GM08714 (cell line): Measurements from ENCODE around the gene TBC1D23.
A peak's percentile ranks its signal among the peaks of the same experiment; 100 is the strongest.
"Not testable (repeated sequence)": the region's sequence is repeated elsewhere in the genome, so short reads cannot be mapped to it uniquely, and the experiment has no call there.

Experiments used
- H3K4me3 ChIP-seq: fragments of 200-500 bp; sonication (Bioruptor generic); 2 replicates; pipeline ENCODE4 v1.5.1; 2014; ENCODE audit warnings: mild to moderate bottlenecking, low read length, inconsistent platforms
- ZNF274 ChIP-seq: IDR thresholded peaks from 2 replicates; pipeline ENCODE4 v1.6.1; 2012; ENCODE audit warnings: mild to moderate bottlenecking, low read depth, low read length

The TBC1D23 gene

DNA sequence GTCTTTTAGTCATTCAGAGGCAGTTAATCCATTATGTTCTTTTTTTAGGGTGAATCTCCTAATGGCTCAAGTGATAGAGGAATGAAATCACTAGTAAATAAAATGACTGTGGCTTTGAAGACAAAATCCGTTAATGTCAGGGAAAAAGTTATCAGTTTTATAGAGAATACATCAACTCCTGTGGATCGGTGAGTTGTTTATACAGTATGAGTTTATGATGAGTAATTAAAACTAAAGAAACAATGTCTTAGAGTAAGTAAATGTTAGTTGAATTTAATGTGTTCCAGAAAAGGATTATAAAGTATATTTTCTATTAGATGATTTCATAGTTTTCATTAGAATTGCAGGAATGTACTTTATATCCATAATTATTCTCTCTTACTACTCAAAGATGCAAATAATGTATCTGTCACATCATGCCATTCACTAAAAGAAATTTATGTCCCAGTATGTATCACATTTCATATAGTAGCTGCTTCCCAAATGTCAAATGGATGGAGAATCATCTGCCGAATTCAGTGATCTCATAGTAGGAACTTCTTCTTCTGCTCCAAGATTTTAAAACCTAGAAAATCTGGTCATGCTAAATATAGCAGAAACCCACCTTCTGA is 49.7 kb downstream of the TBC1D23 start:
- no peak overlapping the region for H3K4me3 ChIP-seq
- no peak for TF ChIP-seq ZNF274

- no peak overlapping the region for H3K4me3 ChIP-seq
- no peak for TF ChIP-seq ZNF274
Measured at GRCh38 chr3:100311011-100311410, 50.2 kb downstream of the TBC1D23 start.

DNA sequence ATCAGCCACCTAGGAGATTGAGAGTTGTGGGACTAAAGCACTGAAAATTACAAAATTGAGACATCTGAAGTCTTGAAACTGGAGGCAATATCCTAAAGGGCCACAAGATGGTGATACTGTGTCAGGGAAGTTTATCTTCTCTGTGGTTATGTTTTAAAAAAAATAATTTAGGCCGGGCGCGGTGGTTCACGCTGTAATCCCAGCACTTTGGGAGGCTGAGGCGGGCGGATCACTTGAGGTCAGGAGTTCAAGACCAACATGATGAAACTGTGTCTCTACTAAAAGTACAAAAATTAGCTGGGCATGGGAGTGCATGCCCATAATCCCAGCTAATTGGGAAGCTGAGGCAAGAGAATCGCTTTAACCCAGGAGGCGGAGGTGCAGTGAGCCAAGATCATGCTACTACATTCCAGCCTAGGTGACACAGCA is 55.9 kb downstream of the TBC1D23 start:
- no peak overlapping the region for H3K4me3 ChIP-seq
- no peak for TF ChIP-seq ZNF274

- no peak overlapping the region for H3K4me3 ChIP-seq
- TF ChIP-seq ZNF274, result no peak
Measured at GRCh38 chr3:100317912-100318311, 57.1 kb downstream of the TBC1D23 start.

GRCh38 chr3:100319951-100320350 is 59.2 kb downstream of the TBC1D23 start:
- no peak overlapping the region for H3K4me3 ChIP-seq
- TF ChIP-seq ZNF274, result no peak

DNA sequence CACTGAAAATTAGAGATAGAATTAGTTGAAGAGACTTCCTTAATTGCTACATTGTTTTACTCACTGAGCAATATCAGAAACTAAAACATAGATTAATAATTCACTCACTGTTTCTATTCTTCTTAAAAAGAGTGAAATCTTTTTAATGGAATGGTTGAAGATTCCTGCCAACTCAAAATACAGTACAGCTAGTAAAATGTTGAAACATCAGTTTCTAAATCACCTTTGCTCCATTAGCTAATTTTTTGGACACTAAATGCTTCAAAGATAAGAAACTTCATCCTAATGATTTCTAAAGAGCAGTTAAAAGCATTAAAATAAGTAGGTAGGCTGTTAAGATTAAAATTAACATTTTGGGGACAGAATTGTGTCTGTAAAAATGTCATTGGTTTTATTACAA is 63.3 kb downstream of the TBC1D23 start:
- TF ChIP-seq ZNF274, result no peak
- H3K4me3 ChIP-seq, result no peak overlapping the region

GRCh38 chr3:100325827-100326226 is 65.0 kb downstream of the TBC1D23 start:
- TF ChIP-seq ZNF274, result no peak
- H3K4me3 ChIP-seq, result no peak overlapping the region

DNA sequence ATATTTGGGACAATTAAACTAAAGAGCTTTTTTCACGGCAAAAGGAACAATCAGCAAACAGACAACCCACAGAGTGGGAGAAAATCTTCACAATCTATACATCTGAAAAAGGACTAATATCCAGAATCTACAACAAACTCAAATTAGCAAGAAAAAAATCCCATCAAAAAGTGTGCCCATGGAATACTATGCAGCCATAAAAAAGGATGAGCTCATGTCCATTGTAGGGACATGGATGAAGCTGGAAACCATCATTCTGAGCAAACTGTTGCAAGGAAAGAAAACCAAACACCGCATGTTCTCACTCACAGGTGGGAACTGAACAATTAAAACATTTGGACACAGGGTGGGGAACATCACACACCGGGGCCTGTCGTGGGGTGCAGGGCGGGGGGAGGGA is 66.6 kb downstream of the TBC1D23 start:
- not testable (repeated sequence) for H3K4me3 ChIP-seq

DNA sequence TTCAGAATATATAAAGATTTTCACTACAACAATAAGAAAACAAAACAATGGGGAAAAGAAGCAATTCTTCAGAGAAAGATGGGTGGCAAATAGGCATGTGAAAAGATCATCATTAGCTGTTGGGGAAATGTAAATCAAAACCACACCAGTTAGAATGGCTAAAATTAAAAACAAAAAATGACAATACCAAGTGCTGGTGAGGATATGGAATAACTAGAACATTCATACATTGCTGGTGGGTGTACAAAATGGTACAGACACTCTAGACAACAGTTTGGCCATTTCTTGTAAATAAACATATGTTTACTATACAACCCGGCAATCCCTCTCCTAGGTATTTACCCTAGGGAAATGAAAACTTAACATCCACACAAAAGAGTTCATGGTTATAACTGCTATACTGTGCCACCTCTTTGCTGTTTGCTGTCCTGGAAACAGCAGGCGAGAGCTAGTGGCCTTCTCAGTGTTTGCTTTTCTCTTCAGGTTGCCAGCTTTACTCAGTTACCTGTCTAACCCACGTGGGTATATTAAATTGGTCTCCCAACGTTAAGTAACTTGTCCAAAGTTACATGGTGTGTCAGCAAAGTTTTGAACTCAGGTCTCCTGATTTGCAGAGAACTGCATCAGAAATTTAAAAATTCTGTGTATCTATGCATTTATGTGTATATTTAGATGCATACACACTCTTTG is 69.2 kb downstream of the TBC1D23 start:
- no peak overlapping the region for H3K4me3 ChIP-seq
- TF ChIP-seq ZNF274, result no peak

DNA sequence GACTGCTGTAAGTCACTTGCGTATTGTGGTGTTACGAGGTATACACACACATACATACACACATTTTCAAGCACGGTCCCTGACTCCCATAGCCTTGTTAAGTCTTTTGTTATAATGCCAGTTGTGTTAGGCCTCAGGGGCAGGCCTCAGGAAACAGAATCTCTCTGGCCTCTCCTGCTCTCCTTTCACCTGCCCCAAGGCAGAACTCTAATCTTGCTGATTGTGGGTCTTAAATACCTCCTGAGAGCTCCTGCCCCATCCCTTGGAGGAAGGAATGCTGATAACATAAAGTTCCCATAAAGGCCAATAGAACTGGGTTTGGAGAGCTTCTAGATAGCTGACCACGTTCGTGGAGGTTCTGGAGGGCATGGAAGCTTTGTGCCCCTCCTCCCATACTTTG is 69.9 kb downstream of the TBC1D23 start:
- H3K4me3 ChIP-seq, result no peak overlapping the region
- TF ChIP-seq ZNF274, result no peak

DNA sequence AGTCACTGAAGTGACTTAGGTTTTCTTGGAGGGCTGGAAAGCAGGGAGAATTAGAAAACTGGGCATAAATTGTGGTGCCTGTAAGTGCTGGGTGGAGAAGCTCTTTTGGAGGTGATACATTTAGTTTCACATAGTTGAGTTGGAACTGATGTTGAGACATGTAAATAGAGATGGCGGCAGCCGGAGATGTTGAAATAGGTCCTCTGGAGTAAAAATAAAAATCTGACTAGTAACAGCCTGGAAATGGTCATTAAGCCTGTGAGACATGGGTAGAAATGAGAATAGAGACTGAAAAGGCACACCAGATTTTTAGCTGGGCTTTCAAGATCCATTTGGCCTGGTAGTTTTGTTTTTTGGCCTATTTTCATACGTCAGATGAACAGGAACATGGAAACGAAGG is 70.9 kb downstream of the TBC1D23 start:
- no peak overlapping the region for H3K4me3 ChIP-seq
- no peak for TF ChIP-seq ZNF274

DNA sequence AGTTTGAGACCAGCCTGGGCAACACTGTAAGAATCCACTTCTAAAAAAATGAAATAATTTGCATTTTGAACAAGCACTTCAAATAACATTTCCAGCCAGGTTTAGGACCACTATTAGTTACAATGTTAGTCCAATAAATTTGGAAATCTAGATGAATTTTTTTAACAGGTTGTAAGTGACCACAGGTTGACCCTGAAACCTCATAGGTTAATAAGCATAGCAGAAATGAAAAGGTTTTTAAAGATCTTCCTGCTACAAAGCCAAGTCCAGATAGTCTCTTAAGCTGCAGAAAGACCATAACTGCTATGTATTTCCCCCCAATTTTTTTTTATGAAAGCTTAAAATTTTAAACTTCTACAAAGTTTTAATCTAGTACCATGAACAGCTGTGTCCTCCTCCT is 72.3 kb downstream of the TBC1D23 start:
- TF ChIP-seq ZNF274, result no peak
- no peak overlapping the region for H3K4me3 ChIP-seq

DNA sequence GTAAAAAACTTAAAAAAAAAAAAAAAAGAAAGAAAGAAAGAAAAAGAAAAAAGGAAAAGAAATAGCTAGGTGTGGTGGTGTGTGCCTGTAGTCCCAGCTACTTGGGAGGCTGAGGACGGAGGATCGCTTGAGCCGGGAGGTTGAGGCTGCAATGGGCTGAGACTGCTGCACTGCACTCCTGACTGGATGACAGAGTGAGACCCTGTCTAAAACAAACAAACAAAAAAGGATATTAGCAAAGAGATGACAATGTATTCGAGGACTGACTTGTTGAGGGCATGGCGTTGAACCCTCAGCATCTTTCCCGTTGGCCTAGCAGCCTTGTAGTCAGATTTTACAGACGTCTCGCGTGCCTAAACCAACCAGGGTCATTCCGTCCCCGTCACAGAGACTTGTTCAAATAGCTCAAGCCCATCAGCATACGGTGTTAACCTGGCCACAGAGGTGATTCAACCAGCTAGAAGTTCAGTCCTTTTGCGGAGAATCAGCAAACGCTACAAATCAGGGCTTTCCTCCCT is 73.2 kb downstream of the TBC1D23 start:
- TF ChIP-seq ZNF274, result no peak
- H3K4me3 ChIP-seq, result peak overlapping the region; percentile 91; the same call in 1 of the 2 replicates

DNA sequence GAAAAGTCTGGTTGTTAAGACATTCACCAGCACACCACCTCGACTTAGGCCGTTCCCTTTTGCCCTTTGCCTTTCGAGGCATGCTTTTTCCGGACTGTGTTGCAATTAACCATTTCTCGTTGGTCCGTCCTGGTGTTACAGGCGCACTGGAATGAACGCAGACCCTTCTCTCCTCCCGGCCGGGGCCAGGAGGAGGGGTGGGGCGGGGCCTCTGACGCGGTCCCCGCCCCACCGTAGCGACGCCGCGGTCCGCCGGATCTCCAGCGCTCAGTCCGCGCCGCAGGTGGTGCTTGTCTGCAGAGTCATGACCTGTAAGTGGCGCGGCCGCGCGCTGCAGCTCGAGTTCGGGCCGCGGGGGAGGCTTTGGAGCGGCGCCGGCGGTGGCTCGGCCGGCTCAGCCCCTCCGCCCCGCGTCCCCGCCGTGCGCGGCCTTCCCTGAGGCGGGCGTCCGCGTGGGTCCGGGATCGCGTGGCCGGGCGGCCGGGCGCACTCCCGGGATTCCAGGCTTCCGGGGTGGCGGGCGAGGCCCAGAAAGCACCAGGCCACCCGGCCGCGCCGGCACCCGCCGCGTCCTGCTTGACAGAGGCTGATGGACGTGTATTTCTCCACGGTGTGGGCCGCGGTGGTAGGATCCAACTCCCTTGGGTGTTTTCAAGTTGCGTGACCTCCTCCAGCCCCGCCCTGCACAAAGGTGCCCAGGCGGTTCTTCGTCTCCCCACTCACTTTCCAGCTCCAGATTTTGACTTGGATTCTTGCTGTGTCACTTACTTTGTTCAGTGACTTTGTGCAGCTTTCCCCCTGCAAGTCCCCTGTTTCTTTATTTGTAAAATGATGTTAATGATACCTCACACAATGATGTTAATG is 73.9 kb downstream of the TBC1D23 start, which contains the start of gene NIT2:
TSS of gene NIT2 (plus strand) at position 270 of the 864 bp plus-strand sequence. CDS start at position 305, 35 bp downstream.
- no peak for TF ChIP-seq ZNF274
- peak within 1 kb of the TSS; percentile 91 for H3K4me3 ChIP-seq
